GM19043 (cell line): Measurements from ENCODE around the gene XRCC3.

Experiments used
- ATAC-seq: cut with Tn5 transposase; IDR thresholded peaks from one replicate; pipeline ENCODE4 v1.9.1; 2021; ENCODE audit warnings: low read depth; ENCODE audit not compliant: unreplicated experiment

The XRCC3 gene

GRCh38 chr14:103708750-103709187 lies 6.5 kb downstream of the XRCC3 start:
- ATAC-seq, result no peak

GRCh38 chr14:103707329-103708263 lies 7.7 kb downstream of the XRCC3 start:
- no peak for ATAC-seq

GRCh38 chr14:103706551-103707328 lies 8.5 kb downstream of the XRCC3 start:
- no peak for ATAC-seq

- no peak for ATAC-seq
Observed at GRCh38 chr14:103705504-103706284, 9.6 kb downstream of the XRCC3 start.

DNA sequence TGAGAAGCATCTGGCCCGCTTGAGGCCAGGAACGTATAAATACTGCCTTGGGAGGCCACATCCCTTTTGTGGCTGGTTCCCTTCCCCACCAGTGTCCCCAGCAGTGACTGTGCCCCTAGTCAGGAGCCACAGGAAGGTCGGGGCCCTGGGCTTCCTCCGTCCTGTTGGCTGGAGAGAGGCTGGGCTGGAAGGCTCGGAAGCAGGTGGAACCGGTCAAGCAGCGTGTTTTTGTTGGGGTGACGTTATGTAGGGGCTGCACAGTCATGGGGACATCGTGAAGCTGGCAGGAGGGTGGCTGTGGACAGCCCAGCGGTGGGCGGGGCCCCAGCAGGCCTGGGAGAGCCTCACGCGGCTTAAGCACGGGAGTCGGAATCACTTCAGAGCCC lies 10.1 kb downstream of the XRCC3 start:
- no peak for ATAC-seq

GRCh38 chr14:103704708-103705107 lies 10.5 kb downstream of the XRCC3 start:
- ATAC-seq, result no peak

- ATAC-seq, result no peak
Observed at GRCh38 chr14:103703433-103704385, 11.5 kb downstream of the XRCC3 start.

- no peak for ATAC-seq
Observed at GRCh38 chr14:103702497-103703432, 12.5 kb downstream of the XRCC3 start.

- ATAC-seq, result no peak
Observed at GRCh38 chr14:103702095-103702494, 13.2 kb downstream of the XRCC3 start.

- no peak for ATAC-seq
Observed at GRCh38 chr14:103700753-103701490, 14.3 kb downstream of the XRCC3 start.

DNA sequence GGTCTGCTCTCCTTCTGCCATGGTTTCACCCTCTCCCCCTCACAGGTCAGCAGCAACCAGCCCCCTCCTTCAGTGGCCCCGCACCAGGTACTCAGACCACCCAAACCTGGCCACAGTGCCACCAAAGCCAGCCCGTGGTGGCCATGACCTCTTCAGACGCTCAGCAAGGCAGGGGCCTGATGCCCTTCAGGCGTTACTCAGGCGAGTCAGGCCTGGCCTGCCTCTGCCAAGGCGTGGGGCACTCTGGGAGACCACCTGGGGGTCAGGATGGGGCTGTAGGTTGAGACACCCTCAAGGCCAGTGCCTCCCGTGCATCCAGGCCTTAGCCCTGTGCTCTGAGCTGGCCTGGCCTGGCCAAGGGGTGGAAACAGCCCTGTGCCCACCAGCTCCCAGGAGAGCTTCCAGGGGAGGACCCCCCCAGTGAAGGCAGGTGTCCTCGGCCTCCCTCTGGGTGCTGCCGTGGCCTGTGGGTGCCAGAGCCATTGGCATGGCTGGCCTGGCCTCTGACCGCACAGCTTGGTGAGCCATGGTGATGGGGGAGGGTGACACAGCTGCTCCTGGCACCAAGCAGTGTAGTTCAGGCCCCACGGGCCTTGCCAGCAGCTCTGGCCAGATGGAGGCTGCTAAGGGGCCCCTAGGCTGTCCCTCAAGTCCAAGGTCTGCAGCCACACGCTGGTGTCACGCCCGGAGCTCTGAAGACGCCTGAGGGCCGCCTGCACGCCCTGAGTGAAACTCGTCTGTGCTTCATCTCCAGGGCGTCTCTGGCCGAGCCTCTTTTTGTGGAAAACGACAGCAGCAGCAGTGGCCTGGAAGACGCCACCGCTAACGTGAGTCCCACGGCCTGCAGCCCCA lies 15.1 kb downstream of the XRCC3 start:
- ATAC-seq, result no peak

GRCh38 chr14:103699261-103699661 lies 16.0 kb downstream of the XRCC3 start:
- no peak for ATAC-seq

GRCh38 chr14:103698380-103699260 lies 16.6 kb downstream of the XRCC3 start:
- ATAC-seq, result no peak

DNA sequence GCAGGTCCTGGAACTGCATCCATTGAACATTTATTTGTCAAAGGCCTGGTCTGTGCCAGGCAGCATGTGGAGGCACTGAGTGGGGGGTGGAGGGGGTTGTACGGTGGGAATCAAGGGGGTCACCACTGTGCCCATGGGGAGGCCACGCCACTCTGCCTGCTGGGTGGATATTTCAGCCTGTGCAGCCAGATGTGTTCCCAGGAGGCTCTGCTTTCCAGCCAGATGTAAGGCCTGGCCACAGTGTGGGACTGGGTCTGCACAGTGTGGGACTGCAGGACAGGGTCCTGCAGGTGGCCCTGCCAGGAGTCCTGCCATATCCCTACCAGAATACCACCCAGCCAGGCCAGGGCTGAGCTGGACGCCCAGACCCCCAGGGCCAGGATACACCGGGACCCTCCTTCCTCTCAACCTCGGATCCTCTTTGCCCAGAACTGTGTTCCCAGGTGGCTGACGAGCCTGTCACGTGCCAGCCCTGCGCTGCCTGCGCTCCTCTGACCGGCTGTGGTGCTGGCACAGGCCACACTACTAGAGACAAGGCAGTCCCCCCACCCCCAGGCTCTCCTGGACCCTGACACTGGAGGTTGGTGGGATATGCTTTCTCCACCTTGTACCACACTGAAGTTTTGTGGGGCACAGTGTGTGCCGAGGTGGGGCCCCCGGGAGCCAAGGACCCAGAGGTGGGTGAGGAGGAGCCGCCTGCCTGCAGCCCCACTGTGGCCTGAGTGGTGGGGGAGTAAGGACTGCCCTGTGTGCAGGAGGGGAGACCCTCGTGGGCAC lies 17.5 kb downstream of the XRCC3 start:
- ATAC-seq, result no peak

DNA sequence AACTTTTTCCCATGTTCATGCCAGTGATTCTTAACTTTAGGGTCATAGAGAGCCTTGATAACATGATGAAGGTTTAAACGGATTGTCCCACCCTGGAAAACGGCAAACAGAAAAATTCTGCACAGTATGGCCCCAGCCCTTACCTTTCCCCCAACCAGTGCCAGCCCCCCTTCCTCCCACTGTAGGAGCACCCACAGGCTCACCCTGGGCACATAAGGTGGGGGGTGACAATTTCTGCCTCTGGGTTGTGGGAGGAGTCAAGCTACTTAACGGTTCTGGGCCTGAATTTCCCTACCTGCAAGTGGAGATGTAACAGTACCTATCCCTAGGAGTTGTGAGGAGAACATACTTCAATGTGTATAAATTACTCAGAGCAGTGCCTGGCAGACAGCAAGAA lies 18.0 kb downstream of the XRCC3 start:
- ATAC-seq, result no peak
